Stimulated activated CD4-positive, alpha-beta T cell treated with anti-CD3 and anti-CD28 coated beads, Interleukin-1b, Interleukin-23, amount 100 ng/mL, for 1 hour (primary cell): ENCODE measurements around the gene ZFYVE21.

Experiments used
- DNase-seq, 2 donors: peaks; one replicate each; pipeline ENCODE4 v3.0.0-alpha.2; 2020; ENCODE audit warnings: low read depth in 2 of 2

The ZFYVE21 gene

GRCh38 chr14:103705504-103706284 is 9.9 kb upstream of the ZFYVE21 start:
- DNase-seq = no peak

DNA sequence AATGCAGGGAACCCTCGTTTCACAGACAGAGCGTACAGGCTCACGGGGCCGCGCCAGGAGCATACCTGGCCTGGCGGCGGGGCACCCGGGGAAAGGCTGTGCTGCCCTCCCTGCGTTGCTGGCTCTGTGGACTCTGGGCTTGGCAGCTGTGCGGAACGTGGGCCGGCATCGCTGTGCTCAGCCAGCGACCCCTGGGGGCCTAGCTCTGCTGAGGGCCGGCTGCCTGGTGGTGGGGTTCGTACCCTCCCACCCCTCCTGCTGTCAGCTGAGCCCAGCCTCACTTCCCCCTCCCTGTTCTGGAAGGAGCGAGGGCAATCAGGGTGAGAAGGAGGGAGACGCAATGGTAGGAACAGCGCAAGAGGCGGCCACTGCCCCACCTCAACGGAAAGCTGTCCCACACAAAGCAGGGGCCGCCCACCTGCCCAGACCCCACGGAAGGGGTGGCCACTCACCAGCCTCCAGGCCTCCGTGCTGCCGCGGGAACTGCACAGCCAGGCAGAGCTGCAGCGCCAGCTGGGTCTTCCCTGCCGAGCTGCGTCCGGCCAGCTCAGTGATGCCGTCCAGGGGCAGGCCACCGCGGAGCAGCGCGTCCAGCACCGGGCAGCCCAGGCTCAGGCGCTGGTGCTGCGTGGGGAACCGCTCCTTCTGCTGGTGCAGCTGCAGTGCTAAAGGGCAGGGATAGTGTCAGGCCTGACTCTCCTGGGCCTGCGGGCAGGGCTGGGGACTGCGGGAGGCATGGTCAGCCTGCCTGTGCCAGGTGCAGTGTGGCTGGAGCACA is 8.9 kb upstream of the ZFYVE21 start:
- DNase-seq = no peak

DNA sequence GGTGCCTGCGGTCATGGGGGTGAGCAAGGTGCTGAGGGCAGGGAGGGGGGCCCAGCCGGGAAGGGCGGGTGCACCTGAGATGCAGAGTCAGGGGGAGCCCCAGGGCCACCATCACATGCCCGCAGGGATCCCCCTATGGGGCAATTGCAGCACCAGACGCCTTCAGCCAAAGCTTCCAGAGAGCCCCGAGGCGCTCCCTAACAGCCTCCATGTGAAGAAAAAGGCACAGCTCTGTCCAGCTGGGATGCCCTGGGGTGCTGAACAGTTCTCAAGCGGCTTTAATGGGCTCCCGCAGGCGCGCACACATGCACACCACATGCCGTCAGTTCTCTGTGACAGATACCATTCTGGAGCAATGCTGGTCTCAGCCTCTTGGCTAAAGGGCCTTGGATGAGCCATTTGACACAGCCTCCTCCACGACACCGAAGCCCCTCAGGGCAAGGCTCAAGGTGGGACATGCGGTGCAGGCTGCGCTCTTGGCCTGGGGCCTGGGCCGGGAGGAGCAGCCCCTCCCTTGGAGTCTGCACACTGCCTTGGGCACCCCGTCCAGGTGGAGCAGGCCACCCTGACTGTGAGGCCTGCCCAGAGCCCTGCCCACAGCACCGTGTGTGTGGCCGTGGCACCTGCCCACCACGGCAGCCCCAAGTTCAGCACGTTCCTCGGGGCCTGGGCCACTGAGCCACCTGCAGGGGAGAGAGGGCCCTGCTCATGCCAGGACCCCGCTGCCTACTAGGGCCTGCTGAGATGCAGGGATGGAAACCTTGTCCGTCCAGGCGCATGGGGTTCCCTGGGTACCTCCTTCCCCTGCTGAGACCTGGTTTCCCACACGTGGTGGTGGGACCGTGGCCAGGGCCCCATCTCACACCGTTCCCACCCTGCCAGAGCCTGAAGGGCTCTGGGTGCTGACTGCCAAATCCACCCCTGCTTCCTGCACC is 8.0 kb upstream of the ZFYVE21 start:
- no peak for DNase-seq

DNA sequence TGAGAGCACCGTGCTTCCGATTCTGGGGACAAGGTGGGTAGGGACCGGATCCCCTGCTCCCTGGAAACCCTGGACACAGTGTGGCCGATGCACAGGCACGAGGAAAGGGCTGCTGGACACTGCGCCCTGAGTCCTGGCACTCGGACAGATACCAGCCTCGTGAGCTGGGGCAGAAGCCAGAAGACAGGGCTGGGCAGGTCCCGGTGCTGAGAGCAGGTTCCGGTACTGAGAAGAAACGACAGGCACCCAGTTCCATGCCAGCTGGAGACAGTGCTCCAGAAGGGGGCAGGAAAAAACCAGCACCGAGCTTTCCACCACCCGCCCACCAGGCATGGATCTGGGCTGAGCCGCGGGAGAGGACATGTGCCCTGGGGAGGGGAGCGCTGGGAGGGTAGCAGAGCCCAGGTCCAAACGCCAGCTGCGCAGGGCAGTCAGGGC is 6.8 kb upstream of the ZFYVE21 start:
- no peak for DNase-seq

GRCh38 chr14:103709814-103710213 is 5.8 kb upstream of the ZFYVE21 start:
- DNase-seq = no peak

DNA sequence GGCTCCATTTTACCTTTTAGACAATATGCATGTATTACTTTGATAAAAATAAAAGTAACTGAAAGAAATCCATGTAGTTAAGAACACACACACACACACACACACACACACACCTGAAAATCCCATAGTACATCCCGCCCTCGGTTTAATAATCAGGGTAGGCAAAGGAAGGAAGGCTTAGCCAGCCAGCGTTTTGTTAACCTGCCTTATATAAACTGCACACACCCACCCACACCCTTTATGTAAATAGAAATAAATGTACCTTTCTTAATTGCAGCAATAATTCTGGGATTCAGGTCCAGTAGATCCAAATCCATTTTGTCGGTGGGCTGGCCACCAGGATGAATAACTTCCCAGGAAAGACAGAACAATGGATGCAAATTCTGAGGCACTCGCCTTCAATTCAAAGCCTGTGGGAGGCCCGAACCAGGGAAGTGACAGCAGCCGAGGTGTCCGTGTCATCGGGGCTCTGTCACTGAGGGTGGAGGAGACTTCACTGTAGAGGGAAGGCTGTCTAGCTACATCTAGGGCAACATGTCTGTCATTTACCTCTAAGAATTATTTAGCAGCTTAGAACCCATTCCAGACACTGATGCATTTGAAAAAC is 4.7 kb upstream of the ZFYVE21 start:
- no peak for DNase-seq

DNA sequence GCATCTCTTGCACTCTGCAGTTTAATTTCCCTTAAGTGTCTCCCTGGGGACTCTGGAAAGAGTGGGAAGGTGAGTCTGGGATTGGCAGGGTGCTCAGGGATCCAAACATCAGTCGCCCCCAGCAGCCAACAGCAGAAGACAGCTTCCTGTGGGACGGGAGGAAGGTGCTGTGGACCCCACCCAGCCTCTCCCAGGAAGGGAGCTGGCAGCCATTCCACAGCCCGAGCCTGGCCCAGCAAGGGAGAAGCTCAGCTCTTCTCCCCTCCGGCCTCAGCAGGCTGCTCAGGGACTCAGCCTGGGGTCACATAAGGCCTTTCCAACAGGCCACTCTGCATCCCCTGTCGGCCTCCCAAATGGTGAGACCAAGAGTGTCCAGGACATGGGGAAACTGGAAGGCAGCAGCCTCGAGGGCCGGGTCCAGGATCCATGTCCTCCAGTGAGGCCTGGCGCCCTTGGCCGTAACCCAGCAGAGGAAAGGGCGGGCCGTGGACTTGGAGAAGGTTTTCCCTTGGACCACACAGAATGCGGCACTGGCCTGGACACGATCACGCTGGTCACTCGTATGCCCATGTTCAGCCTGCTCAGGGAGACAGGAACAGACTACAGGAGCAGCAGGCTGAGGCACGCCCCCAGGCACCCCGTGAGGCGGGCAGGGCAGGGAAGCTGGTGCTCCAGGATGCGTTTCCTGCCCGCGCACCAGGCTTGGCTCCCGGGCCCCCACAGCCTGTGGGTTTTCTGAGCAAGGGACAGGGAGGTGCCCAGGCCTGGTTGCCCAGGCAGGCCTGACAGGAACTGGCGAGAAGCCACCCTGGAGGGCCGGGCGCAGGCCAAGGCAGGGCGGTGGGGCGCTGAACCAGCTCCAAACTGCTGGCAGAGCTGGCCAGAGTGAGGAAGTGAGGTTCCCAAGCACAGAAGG is 3.8 kb upstream of the ZFYVE21 start:
- no peak for DNase-seq

- no peak for DNase-seq
Measured at GRCh38 chr14:103712633-103713247, 2.9 kb upstream of the ZFYVE21 start.

DNA sequence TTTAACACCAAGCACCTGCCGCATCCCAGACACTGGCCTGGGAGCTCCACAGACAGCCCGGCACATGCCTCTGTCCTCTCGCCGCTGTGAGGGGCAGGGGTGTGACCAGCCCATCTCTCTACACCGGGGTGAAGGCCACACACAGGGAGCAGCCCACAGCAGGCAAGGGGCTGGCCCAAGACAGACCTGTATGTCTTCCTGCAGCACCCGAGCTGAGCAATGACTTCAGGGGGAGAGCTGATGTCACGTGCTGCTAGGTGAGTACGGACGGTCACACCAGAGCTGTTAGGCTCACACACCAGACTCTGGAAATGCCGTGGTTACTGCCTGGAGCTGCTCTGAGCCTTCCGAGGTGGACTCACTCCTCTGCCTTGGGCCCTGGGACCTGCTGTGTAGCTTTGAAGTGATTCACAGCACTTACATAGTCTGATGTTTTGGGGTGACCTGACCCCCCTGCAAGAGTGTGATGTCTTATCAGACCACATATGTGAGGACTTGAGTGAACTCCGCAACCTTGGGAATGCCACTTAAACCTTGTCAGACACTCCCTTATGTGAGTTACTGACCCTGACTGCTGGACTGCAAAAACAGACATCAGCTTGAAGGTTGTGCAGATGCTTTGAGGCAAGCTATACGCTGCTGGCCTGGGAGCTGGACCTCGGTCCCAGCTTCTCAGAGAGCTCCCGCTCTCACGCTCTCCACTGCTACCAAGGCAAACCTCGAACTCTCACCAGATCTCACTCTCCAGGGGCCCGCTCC is 2.1 kb upstream of the ZFYVE21 start:
- no peak for DNase-seq

GRCh38 chr14:103714063-103714724 is 1.4 kb upstream of the ZFYVE21 start:
- no peak for DNase-seq

- DNase-seq = no peak
Measured at GRCh38 chr14:103716091-103716801, 636 bp downstream of the ZFYVE21 start.

DNA sequence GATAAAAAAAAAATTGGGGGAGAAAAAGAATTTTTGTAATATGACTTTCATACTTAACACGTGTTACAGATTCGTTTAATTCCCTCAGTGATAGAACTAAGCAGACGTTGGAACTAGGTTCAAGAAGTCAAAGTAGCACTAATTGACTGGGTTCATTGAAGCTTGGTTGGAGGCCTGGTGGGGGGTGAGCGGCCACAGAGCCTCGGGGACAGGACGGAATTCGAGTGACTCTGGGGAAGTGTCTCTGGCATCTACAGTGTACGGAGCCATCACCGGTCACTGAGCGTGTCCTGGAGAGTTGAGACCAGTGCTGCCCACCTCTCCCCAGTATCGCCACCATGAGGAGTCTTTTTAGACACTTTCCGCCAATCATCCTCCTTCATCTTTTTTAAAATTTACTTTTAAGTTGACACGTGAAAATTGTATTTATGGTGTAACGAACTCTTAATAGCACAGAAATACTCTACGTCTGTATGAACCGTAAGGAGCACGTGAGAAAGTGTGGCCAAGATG is 1.3 kb downstream of the ZFYVE21 start:
- DNase-seq = no peak

GRCh38 chr14:103718572-103718971 is 3.0 kb downstream of the ZFYVE21 start:
- no peak for DNase-seq

GRCh38 chr14:103719751-103720150 is 4.1 kb downstream of the ZFYVE21 start:
- no peak for DNase-seq

DNA sequence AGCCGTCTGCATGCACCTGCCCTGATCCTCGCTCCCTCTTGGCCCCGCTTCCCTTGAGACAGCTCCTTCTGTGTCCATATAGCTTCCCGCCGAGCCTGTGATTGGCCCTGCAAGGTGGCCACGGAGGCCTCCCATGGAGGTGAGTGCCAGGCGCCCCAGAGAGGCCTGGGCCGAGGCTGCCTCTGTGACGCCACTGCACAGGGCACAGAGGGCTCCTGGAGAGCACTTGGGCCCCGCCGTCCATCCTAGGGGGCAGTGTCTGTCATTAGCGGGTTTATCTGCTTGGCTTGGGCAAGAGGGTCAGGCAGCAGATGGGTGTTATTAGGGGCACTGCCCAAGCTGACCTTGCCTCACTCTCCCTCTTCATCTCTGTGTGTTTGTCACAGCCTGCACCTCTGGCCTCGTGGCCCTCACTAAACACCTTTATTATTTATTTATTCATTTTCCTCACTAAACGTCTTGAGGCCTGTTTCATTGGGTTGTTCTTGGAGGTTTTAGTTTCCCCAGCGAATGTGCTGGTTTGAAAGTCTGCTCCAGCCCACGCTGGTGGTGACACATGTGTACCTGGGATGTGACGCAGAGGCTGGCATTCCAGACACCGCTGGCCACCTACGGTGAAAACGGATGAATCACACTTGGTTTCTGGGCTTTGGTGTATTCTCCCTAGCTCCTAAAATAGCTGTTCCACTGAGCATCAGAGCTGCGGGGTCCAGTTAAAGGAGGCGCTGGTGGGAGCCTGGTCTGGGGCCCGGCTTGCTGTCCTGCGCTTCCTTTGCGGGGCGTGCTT is 5.9 kb downstream of the ZFYVE21 start:
- DNase-seq = no peak

- DNase-seq = no peak
Measured at GRCh38 chr14:103723748-103724081, 8.1 kb downstream of the ZFYVE21 start.

DNA sequence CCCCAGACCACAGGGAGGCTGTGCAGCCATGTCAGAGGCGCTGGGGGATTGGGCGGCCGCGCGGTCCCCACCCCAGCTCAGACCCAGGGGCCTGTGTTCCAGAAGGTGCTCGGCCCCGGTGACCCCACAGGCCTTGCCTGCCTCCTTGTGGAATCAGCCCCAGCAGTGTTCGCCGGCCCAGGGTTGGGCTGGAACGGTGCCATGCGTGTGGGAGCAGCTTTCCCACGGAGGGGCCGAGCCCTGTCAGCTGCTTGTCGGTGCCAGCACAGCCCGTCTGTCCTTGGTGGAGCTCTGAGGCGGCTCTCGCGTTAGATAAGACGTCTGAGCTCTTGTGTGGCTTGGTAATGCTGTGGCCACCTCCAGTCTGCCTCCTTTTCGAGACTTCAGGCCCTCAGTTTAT is 8.5 kb downstream of the ZFYVE21 start:
- DNase-seq = no peak
